Muscle of back (tissue), 11 donors: Measurements from ENCODE around the gene POC1B. TPM values are rescaled to one million over a fixed set of nuclear protein-coding genes. Genes with fewer than 3 reads are reported as not detected.

ENCODE experiments used
- DNase-seq, 3 donors: peaks; one replicate each; pipeline versions ENCODE4 v3.0.0 to v3.0.0-alpha.2; 2013
- polyA plus RNA-seq, 10 donors: library from polyadenylated mRNA; unstranded; fragments of 120-200 nt; gene quantifications; one replicate each; pipeline ENCODE4 v1.2.1, GENCODE V29; 2013; ENCODE audit not compliant: insufficient read length in 10 of 10

POC1B gene
- polyA plus RNA-seq, 10 donors, result 8.3 to 13.4 (median 10.5) TPM

DNA sequence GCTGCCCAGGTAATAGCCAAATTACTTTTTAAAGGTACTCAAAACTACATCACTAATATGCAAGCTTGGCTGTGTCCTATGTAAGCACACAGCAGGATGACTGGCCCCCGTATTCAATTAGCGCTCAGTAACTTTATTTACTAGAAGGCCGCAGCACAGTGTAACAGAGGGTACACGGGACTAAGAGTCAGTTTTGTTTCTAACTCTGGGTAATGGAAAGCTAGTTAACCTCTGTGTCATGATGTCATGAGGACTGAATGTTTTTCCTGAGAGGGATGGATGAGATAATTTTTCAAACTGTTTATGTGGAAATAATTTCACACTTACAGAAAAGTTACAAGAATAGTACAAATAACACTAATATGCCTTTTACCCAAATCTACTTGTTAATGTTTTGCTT lies 28.4 kb downstream of the POC1B start:
- DNase-seq, result no peak

DNA sequence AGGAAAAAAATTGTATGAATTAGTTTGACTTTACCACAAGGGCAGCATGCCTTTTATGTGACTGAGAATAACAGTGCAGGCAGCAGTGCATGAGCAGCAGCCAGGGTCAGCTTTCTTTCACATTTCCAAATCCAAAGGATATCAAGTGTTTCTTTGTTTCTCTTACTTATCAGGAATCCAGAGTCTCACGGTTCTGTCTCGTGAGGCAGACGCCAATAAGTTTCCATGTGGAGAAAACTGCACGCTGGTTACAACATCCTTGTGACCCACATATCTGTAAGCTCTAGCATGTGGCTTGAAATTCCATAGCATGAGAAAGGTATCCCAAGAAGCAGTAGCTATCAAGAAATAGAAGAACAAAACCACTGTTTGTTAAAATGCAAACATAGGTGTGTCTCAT lies 28.8 kb downstream of the POC1B start:
- DNase-seq, result no peak

DNA sequence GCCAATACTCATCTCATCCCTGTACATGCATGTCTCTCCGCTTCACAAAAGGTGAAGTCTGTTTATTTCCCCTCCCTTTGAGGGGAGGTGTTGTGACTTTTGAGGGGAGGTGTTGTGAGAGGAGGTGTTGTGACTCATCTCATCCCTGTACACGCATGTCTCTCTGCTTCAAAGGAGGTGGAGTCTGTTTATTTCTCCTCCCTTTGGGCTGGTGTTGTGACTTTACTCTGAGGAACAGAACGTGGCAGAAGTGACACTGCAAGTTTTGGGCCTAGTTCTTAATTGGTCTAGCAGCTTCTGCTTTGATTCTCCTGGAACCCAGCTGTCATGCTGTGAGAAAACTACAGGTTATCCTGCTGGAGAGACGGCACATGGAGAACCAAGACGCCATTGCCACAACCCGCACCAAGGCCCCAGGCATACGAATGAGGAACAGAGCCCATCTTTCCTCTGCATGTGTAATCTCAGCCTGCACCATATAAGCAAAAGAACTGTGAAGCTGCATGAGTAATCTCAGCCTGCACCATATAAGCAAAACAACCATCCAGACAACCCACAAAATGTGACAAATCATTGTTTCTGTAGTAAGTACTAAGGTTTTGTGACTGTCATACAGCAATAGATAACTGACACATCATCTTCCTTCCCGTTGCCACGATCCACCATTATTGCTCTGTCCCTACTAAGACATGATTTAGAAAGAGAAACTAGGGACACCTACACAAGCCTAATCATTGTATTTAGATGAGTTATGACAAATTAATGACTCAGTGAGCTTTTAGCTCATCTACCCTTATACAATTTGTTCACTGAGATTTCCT lies 31.2 kb downstream of the POC1B start:
- no peak for DNase-seq

DNA sequence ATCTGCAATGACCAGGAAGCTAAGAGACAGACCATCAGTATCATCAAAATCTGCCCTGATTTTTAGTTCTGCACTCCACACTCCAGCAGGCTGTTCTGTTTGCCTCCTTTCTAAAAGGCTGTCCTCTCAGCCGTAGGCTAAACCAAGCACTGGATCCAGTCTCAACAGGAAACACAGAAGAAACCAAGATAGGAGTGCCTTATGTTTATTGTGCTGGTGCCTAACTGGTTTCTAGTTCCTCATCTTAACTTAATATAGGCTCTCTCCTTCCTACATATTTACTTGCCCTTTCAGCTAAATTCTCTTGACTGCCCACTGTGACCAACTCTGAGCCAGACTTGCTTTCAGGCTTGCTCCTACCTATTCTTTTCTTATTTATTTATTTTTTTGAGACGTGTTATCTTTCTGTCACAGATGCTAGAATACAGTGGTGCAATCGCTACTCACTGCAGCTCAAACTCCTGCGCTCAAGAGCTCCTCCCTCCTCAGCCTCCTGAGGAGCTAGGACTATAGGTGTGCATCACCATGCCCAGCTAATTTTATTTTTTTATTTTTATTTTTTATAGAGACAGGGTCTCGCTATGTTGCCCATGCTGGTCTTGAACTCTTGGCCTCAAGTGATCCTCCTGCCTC lies 32.1 kb downstream of the POC1B start:
- DNase-seq, result no peak

DNA sequence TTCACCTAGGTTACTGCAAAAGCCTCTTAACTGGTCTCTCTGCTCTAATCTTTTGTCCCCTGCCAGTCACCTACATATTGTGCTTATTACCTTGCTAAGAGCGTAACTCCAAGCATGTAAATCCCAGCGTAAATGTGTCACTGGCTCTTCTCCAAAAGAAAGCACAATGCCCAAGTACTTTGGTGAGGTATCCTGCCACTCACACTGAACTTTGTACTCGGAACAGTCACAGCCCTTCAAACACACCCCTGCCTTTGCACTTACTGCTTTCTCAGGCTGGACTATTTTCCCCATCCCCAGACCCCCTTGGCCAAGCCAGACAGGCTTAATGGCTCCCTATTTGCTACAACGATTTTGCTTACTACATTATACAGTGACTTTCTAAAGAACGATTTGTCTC lies 33.0 kb downstream of the POC1B start:
- DNase-seq, result no peak

DNA sequence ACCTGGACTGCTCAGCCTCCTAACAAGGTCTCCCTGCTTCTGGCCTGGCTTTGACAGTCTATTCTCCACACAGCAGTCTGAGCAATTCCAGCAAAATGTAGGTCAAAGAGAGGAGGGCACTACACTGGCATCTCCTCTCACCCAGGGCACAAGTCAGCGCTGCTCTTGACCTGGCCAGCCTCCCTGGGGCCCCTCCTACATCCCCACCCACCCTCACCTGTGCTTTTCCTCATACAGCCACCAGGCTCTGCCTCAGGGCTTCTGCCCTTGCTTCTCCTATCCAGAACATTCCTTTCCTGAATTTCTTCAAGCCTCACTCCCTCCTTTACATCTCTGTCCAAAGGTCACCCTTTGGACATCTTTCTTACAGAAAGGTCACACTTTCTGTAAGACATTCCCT lies 34.9 kb downstream of the POC1B start:
- no peak for DNase-seq

DNA sequence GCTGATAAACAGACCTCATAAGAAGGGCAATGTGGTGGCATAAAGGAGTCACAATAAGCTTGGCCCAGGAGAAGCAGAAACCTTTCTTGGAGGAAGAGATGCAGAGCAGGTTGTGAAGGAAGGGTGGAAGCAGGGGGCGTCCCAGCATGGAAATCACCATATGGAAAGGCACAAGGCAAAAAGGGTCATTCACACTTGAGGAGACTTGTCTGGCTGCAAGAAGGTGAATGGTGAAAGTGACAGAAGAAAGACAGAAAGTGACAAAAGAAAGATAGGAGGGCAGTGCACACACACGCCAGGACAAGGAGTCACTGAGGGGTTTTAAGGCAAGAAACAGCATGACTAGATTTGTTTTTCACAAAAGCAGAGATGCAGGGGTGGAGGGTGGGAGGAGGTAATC lies 39.6 kb downstream of the POC1B start:
- no peak for DNase-seq

DNA sequence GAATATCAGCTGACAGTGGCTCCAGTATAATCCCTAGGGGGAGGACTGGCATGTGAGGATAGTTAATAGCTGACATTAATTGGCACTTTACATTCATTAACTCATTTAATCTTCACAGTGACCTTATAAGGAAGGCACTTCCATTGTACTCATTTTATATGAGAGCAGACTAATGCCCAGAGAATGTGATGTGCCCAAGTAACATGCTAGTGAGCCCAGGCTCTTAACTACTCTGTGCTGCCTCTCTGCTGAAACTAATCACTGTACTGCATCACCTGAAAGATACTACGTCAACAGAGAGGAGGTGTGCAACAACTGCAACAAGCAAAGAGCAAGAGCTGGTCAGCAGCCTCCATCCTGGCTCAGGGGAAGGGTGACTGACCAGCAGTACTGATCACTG lies 41.4 kb downstream of the POC1B start:
- no peak for DNase-seq

DNA sequence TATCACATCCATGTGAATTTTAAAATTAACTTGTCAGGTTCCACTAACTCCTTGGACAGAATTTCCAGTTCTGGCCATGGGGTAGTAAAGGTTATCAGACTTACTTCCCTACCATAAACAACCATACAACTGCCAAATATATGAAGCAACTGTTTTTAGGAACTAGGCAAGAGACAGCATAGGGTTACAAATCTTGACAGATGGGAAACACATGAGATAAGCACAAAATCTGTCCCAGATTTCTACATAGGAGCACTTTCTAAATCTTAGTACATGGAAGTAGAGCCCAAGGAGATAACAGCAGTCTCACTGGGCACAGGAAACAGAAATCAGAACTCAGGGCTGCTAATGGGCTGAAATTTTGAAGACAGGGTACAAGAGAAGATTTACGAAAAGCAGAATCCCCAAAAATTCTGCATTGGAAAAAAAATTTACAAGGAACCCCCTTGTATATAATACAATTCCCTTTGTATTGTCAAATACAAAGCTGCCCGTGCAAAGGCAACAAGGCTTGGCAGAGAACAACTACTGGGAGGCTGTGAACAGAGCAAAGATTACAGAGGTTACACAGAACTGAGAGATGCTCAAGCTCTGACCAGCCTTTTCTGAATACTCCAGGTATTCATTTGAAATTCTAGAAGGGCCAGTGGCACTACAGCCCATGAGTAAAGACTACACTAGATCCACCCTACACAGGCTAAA lies 44.5 kb downstream of the POC1B start:
- DNase-seq, result no peak

DNA sequence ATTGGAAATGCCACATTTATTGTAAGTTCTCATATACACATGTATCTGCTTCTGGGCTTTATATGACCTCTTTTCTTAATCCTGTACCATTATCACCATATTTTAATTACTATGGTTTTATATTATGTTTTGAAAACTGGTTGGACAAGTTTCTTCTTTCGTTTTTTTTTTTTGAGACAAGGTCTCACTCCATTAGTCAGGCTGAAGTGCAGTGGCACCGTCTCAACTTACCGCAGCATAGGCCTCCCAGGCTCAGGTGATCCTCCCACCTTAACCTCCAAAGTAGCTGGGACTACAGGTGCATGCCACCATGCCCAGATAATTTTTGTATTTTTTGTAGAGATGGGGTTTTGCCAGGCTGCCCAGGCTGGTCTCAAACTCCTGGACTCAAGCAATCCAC lies 45.9 kb downstream of the POC1B start:
- DNase-seq, result no peak

DNA sequence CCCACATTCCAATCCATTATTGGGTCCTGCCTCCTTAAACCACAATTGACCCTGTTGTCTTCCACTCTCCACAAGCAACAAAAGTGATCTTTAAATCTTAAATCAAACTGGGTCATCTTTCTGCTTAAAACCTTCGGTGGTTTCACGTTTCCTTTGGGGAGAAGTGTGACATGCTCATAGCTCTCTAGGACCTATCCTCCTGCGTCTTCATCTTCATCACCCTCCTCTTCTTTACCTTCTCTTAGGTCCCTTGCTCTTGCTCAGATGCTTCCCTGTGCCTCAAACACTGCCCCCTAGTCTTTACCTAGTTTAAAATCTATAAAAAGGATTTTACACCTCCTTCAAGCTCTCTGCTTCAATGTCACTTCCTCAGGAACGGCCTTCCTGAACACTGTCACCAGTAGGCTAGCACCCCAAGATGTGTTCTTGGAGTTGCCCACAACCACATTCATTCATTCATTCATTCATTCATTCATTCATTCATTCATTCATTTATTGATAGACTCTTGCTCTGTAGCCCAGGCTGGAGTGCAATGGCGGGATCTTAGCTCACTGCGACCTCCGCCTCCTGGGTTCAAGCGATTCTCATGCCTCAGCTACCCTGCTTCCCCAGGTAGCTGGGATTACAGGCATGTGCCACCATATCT lies 48.1 kb downstream of the POC1B start:
- no peak for DNase-seq

DNA sequence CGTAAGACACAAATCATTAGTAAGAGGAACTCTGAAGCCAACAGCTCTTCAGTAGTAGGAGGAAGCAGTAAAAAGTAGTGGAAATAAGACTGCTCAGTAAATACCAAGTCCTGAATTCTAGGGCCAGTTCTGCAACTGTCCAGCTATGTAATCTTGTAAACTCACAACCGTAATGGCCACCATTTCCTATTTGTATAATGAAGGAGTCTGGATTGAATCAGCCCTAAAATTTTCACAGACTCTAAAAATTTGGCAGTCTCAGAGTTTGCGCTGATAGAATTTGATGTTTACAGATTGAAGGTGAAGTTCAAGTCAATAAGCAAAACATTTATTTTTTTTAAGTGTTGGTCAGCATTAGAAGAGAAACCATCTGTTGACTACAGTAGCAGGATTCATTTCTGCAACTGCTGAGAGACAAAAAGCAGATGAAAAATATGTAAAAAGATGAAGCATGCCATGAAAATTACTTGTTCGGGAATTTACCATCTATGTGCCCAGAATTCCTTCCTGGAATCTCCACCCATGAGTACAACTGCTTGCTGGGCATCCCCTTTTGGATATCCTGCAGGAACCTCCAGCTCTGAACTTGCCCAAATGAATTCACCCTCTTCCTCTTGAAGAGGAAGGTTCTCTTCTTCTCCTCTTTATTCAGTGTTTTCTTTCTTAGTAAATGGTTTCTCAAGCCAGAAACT lies 48.8 kb downstream of the POC1B start:
- no peak for DNase-seq

DNA sequence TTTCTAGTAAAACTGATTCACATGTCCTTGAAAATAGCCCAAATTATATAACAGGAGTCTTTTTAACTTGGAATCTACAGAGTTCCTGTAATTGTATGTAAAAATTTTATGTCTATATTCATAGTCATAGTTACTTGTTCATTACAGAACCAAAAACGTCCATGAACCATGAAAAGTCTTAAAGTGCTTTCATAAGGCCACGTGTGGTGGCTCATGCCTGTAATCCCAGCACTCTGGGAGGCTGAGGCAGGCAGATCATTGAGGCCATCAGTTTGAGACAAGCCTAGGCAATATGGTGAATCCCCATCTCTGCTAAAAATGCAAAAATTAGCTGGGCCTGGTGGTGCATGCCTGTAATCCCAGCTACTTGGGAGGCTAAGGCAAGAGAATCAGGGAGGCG lies 49.6 kb downstream of the POC1B start:
- no peak for DNase-seq

DNA sequence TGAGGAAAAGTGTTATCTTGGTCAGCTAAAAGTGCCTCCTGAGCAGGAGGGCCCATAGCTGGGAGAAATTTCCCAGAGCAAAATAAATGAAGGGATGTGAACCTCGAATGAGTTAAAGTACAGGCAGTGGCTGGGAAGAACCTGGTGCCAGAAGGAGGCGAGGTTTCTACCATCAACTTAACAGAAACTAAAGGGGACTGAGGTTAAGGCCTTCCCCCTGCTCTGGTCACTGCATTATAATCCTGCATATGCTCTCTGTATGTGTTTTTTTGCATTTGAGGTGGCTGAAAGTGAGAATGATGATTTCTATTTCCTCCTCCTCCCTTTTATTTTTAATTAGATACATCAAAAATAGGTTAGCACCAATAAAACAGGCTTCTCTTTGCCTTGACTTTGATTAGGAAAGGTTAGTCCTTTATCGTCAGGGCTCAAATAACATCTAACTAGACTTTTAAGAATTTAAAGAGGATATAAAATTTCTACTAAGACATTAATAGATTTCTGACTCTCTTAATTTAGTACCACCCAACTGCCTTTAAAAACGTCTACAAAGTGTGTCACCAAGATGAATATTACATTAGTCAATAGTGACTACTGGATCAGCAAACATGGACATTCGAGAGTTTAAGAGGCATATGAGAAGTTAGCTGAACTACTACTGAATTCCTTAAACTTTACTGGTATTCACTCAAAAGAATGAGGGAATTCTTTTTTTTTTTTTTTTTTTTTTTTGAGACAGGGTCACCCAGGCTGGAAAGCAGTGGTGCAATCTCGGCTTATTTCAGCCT lies 50.5 kb downstream of the POC1B start:
- no peak for DNase-seq

DNA sequence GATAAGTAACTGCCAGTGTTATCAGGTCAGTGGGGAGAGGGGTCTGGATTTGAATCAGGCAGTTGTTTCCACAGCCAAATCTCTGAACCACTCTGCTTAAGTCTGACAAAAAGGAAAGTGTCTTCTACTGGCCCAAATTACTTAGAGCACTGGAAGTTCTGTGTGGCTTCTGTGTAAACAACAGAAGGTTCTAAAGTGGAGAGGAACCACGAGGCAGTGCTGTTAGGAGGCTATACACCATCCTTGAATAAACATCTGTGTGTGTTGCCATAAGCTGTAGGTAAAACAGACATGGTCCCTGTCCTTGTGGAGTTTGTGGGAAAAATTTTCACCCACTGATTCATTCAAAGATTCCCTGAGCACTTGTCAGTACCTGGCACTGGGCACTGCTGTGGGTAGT lies 51.2 kb downstream of the POC1B start:
- DNase-seq, result no peak

DNA sequence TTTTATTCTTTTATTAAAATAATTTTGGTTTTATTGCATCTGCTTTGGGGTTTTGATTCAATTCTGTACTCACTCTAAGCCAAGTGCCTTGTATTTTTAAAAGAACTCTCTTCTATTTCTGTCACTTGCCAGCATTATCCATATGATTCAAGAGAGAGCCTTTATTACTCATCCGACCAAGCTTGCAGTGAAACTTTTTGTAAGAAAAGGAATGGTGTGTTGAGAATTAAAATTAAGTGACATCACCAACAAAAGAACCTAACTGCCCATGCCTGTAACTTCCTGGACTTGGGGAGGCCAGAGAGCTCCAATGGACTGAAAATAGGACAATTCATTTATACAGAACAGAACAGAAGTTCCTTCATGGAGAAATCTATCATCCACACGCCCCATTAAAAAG lies 53.3 kb downstream of the POC1B start:
- DNase-seq, result no peak

DNA sequence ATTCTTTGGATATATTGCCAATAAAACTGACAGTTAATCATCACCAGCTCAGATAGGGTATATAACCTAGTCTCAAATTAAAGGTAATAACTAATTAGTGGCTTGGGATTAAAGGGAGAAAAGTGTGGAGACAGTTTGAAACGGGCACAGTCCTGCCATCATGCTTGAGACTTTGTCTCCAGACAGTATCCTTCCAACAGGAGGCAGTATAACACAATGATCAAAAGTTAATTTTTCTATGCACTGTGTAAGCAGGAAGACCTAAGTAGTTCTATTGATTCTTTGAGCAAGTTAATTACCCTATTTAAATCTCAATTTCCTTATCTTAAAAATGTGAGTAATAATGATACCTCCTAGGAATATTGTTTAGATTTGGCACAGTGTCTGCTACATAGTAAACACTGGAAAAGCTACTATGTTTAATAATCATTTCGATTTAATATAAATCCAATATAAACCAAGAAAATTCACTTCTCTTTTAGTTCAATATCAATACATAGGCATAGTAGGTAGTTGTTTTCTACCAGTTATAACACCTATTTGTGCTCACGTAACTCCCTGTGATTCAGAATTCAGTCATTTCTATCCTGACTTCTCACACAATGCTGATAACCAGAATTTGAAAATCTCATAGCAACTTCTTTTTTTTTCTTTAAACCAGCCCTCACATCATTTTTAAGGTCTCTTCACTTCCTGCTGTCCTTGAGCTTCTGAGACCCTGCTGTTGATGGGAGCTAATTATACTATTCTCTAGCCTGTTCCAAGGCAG lies 54.9 kb downstream of the POC1B start:
- peak in 2 of 3 donors; percentile 36 to 42 for DNase-seq

DNA sequence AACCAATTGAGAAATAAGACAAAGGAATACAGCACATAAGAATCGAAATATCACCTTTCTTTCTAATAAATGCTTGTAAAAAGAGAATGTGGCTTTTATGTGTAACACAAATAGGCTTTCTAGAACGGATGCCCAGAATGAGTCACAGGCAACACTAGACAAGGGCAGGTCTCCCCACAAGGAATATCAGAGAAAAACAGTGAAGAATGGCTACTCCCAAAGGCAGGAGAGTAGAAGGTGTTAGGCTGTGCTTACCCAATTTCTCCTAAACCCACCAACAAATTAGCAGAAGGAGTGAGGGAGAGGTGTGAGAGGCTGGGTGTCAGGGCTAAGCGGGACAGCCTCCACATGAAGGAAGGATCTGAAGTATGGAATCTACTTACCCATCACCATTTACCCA lies 56.5 kb downstream of the POC1B start:
- no peak for DNase-seq

DNA sequence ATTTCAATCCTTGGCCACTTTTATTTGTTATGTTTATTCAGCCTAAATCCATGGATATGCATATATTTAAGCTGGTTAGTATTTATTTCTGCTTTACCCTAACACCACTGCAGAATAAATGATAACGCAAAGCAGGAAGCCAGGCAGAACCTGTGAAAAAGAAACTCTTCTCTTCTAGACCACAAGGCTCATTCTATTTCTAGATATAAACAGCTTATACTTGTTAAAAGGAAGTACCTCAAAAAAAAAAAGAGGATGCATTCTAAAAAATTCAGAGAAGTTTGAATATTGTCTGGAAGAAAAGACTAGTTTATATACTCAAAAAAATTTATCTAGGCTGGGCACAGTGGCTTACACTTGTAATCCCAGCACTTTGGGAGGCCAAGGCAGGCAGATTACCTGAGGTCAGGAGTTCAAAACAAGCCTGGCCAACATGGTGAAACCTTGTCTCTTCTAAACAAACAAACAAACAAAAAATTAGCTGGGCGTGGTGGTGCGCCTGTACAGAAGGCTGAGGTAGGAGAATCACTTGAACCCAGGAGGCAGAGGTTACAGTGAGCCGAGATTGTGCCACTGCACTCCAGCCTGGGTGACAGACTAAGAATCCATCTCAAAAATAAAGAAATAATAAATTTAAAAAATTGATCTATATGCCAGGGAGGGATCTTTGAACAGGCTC lies 57.1 kb downstream of the POC1B start:
- DNase-seq, result no peak

DNA sequence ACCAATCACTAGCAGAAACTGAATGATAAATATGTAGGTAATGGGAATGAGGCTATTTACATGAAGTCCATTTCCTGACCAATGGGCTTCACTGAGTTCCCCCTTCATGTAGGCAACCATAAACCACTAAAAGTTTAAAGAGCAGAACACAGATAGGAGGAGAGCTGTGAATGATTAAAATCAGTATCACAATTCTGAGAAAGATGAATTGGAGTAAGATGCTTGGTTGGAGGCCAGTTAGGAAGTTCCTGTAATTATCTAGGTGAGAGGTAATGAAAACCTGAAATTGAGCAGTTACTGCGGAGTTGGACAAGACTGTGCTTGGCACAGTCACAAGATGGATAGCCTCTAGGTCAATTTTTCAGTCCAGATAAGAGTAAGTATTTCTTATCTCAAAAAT lies 57.8 kb downstream of the POC1B start:
- no peak for DNase-seq
